Spleen (tissue), 11 donors: ENCODE results near the gene TBC1D10B. TPM values are rescaled to one million over a fixed set of nuclear protein-coding genes. Genes with fewer than 3 reads are reported as not detected.

Source experiments
- polyA plus RNA-seq, 3 donors: library from polyadenylated mRNA; stranded (reverse); fragments of 200-250 nt; gene quantifications; one replicate each; pipeline ENCODE4 v1.2.1, GENCODE V29; 2013
- small RNA-seq, 4 donors: library from RNA; depleted of rRNA; stranded (forward); fragments of <200 nt; gene quantifications; one replicate each; pipeline ENCODE3, GENCODE V24; 2016
- total RNA-seq, 7 donors: library from RNA; depleted of rRNA in 3 of 7; stranded (reverse); fragments of >200 nt in 3 of 7; fragmentation: NEBNext Ultra II Directional in 4 of 7; extraction: Animal tissue kit (Norgen Biotek cat#: 25700) in 4 of 7; gene quantifications; one replicate each; pipeline versions ENCODE4 v1.1.0 to v1.2.1, GENCODE V29; 2016 to 2021
- donor health status: healthy with polysubstance abuse.
- donor health status: DM: no; HTN: no; CAD: no; lungs with moderate emphysema.
- donor health status: DM: no; HTN: no; CAD: no.
- donor health status: Bipolar disorder and iron deficiency.
- donor health status: healthy.
- donor health status: DM: no; HTN: no; CAD: no.
- donor health status: DM: yes; HTN: yes; CAD: no.

Gene TBC1D10B
- total and polyA plus RNA-seq, 10 donors = 17.3 to 50.4 (median 40.3) TPM

Small RNA genes lying within 50 kb of the gene (small RNA-seq; reads per million reads assigned to genes)
- 0 to 0.30 (median 0.09) reads per million in 4 donors for gene RF00406

Other genes with a start within 250 kb of the TBC1D10B start
- gene MAPK3, start 247.3 kb downstream of the TBC1D10B start, total RNA-seq = 100 to 1,000 TPM in 1 of 7 donors, 10 to 100 TPM in 6; 42.3 to 117 (median 93.0) TPM
- gene MAPK3, start 247.3 kb downstream of the TBC1D10B start, polyA plus RNA-seq = 10 to 100 TPM; 28.3 to 61.4 (median 32.8) TPM
- 100 to 1,000 TPM; 346 to 602 (median 413) TPM for gene CORO1A, start 186.9 kb downstream of the TBC1D10B start, total RNA-seq
- 100 to 1,000 TPM; 667 to 757 (median 675) TPM for gene CORO1A, start 186.9 kb downstream of the TBC1D10B start, polyA plus RNA-seq
- 100 to 1,000 TPM in 4 of 7 donors, 10 to 100 TPM in 3; 51.0 to 391 (median 105) TPM for gene BOLA2B, start 176.8 kb downstream of the TBC1D10B start, total RNA-seq
- 100 to 1,000 TPM; 262 to 413 (median 307) TPM for gene BOLA2B, start 176.8 kb downstream of the TBC1D10B start, polyA plus RNA-seq
- 10 to 100 TPM; 49.0 to 91.4 (median 67.6) TPM for gene SLX1A, start 176.6 kb downstream of the TBC1D10B start, total RNA-seq
- 10 to 100 TPM; 73.6 to 77.2 (median 75.1) TPM for gene SLX1A, start 176.6 kb downstream of the TBC1D10B start, polyA plus RNA-seq
- gene SULT1A3, start 171.2 kb downstream of the TBC1D10B start, total RNA-seq = 10 to 100 TPM; 15.1 to 33.8 (median 20.4) TPM
- gene SULT1A3, start 171.2 kb downstream of the TBC1D10B start, polyA plus RNA-seq = 100 to 1,000 TPM in 1 of 3 donors, 10 to 100 TPM in 2; 45.7 to 120 (median 74.1) TPM
- 10 to 100 TPM in 3 of 7 donors, 1 to 10 TPM in 4; 2.7 to 41.9 (median 6.8) TPM for gene NPIPB13, start 122.0 kb downstream of the TBC1D10B start, total RNA-seq
- gene NPIPB13, start 122.0 kb downstream of the TBC1D10B start, polyA plus RNA-seq = 1 to 10 TPM; 3.9 to 7.8 (median 4.9) TPM
- gene CD2BP2, start 15.2 kb downstream of the TBC1D10B start, total RNA-seq = 10 to 100 TPM; 33.9 to 60.0 (median 55.8) TPM
- 10 to 100 TPM; 27.8 to 42.9 (median 42.9) TPM for gene CD2BP2, start 15.2 kb downstream of the TBC1D10B start, polyA plus RNA-seq
- gene MYL11, start 4.3 kb upstream of the TBC1D10B start, total RNA-seq = 1 to 10 TPM in 1 of 7 donors, not detected in 6; 1.4 TPM
- gene MYL11, start 4.3 kb upstream of the TBC1D10B start, polyA plus RNA-seq = 1 to 10 TPM; 2.7 to 4.3 (median 2.8) TPM
- 100 to 1,000 TPM in 1 of 7 donors, 10 to 100 TPM in 6; 38.5 to 105 (median 72.4) TPM for gene SEPTIN1, start 12.1 kb upstream of the TBC1D10B start, total RNA-seq
- gene SEPTIN1, start 12.1 kb upstream of the TBC1D10B start, polyA plus RNA-seq = 100 to 1,000 TPM; 154 to 199 (median 179) TPM
- 10 to 100 TPM in 3 of 7 donors, 1 to 10 TPM in 4; 7.1 to 10.4 (median 9.5) TPM for gene ZNF48, start 24.9 kb upstream of the TBC1D10B start, total RNA-seq
- 1 to 10 TPM; 2.7 to 5.7 (median 3.5) TPM for gene ZNF48, start 24.9 kb upstream of the TBC1D10B start, polyA plus RNA-seq
- gene ZNF771, start 37.1 kb upstream of the TBC1D10B start, total RNA-seq = 10 to 100 TPM in 1 of 7 donors, 1 to 10 TPM in 6; 2.2 to 10.2 (median 3.1) TPM
- 1 to 10 TPM; 2.3 to 3.7 (median 3.1) TPM for gene ZNF771, start 37.1 kb upstream of the TBC1D10B start, polyA plus RNA-seq
- 10 to 100 TPM; 17.6 to 36.3 (median 28.6) TPM for gene DCTPP1, start 59.5 kb upstream of the TBC1D10B start, total RNA-seq
- 10 to 100 TPM; 25.5 to 49.1 (median 41.9) TPM for gene DCTPP1, start 59.5 kb upstream of the TBC1D10B start, polyA plus RNA-seq
- gene SEPHS2, start 75.4 kb upstream of the TBC1D10B start, total RNA-seq = 10 to 100 TPM; 35.5 to 54.7 (median 43.7) TPM
- 10 to 100 TPM; 42.4 to 56.0 (median 49.5) TPM for gene SEPHS2, start 75.4 kb upstream of the TBC1D10B start, polyA plus RNA-seq
- gene ITGAL, start 102.2 kb upstream of the TBC1D10B start, total RNA-seq = 100 to 1,000 TPM; 100 to 212 (median 153) TPM
- 10 to 100 TPM; 26.6 to 64.4 (median 51.1) TPM for gene ITGAL, start 102.2 kb upstream of the TBC1D10B start, polyA plus RNA-seq
- gene ZNF768, start 156.1 kb upstream of the TBC1D10B start, total RNA-seq = 10 to 100 TPM; 17.2 to 27.3 (median 25.5) TPM
- gene ZNF768, start 156.1 kb upstream of the TBC1D10B start, polyA plus RNA-seq = 10 to 100 TPM; 17.0 to 33.1 (median 21.6) TPM
- gene ZNF747, start 164.4 kb upstream of the TBC1D10B start, total RNA-seq = 10 to 100 TPM in 6 of 7 donors, 1 to 10 TPM in 1; 7.7 to 16.1 (median 14.0) TPM
- 1 to 10 TPM; 5.9 to 8.3 (median 6.4) TPM for gene ZNF747, start 164.4 kb upstream of the TBC1D10B start, polyA plus RNA-seq
- gene ZNF764, start 187.9 kb upstream of the TBC1D10B start, total RNA-seq = 10 to 100 TPM; 11.6 to 18.6 (median 13.5) TPM
- gene ZNF764, start 187.9 kb upstream of the TBC1D10B start, polyA plus RNA-seq = 1 to 10 TPM; 3.4 to 7.4 (median 4.1) TPM
- 10 to 100 TPM; 10.7 to 26.3 (median 19.7) TPM for gene ZNF688, start 201.2 kb upstream of the TBC1D10B start, total RNA-seq
- 10 to 100 TPM; 27.5 to 43.5 (median 40.8) TPM for gene ZNF688, start 201.2 kb upstream of the TBC1D10B start, polyA plus RNA-seq
- gene ZNF785, start 215.2 kb upstream of the TBC1D10B start, total RNA-seq = 10 to 100 TPM; 16.5 to 22.1 (median 18.6) TPM
- gene ZNF785, start 215.2 kb upstream of the TBC1D10B start, polyA plus RNA-seq = 1 to 10 TPM; 3.1 to 7.1 (median 3.5) TPM
- 10 to 100 TPM in 5 of 7 donors, 1 to 10 TPM in 2; 6.3 to 14.6 (median 11.4) TPM for gene ZNF689, start 239.9 kb upstream of the TBC1D10B start, total RNA-seq
- 1 to 10 TPM; 3.5 to 5.0 (median 3.7) TPM for gene ZNF689, start 239.9 kb upstream of the TBC1D10B start, polyA plus RNA-seq